ENCODE data around the gene XYLB.

GRCh38 chr3:38343797-38344594 is 2.6 kb upstream of the XYLB start:
- TF ChIP-seq CTCF (conservative IDR thresholded peaks at IDR 0.05; ENCODE audit: low read depth, low read length) = peak; percentile 48; the same call in 1 of the 2 replicates
- no peak for TF ChIP-seq EZH2 (IDR thresholded peaks at IDR 0.05; ENCODE audit: low read length, unreplicated experiment)

All from PC-3 (cell line).